HEK293 (cell line): ENCODE data around the gene GOLGA6C.
"Not testable (repeated sequence)": the region's sequence is repeated elsewhere in the genome, so short reads cannot be mapped to it uniquely, and the experiment has no call there.

Experiments used
- ZNF24 ChIP-seq: fragments of 450-650 bp; formaldehyde crosslinking; IDR thresholded peaks from 2 replicates; pipeline ENCODE4 v1.5.1; 2016; ENCODE audit warnings: missing biosample characterization, missing genetic modification characterization
- ZNF521 ChIP-seq: fragments of 450-650 bp; formaldehyde crosslinking; IDR thresholded peaks from 2 replicates; pipeline ENCODE4 v1.5.1; 2017; ENCODE audit warnings: missing biosample characterization, mild to moderate bottlenecking, missing genetic modification characterization
- ZNF747 ChIP-seq: fragments of 450-650 bp; formaldehyde crosslinking; IDR thresholded peaks from 2 replicates; pipeline ENCODE4 v1.5.1; 2016; ENCODE audit warnings: missing biosample characterization, missing genetic modification characterization
- ZSCAN16 ChIP-seq: fragments of 450-650 bp; formaldehyde crosslinking; IDR thresholded peaks from 2 replicates; pipeline ENCODE4 v1.5.1; 2016; ENCODE audit warnings: missing biosample characterization, missing genetic modification characterization
- ZSCAN30 ChIP-seq: fragments of 450-650 bp; IDR thresholded peaks from 2 replicates; pipeline ENCODE4 v1.5.1; 2018; ENCODE audit warnings: missing biosample characterization, mild to moderate bottlenecking, missing genetic modification characterization, moderate library complexity
- TF ChIP-seq, protein P1 (sequence below): fragments of 450-650 bp; formaldehyde crosslinking; IDR thresholded peaks from 2 replicates; pipeline ENCODE4 v1.5.1; 2016; ENCODE audit warnings: missing biosample characterization, missing genetic modification characterization

DNA sequence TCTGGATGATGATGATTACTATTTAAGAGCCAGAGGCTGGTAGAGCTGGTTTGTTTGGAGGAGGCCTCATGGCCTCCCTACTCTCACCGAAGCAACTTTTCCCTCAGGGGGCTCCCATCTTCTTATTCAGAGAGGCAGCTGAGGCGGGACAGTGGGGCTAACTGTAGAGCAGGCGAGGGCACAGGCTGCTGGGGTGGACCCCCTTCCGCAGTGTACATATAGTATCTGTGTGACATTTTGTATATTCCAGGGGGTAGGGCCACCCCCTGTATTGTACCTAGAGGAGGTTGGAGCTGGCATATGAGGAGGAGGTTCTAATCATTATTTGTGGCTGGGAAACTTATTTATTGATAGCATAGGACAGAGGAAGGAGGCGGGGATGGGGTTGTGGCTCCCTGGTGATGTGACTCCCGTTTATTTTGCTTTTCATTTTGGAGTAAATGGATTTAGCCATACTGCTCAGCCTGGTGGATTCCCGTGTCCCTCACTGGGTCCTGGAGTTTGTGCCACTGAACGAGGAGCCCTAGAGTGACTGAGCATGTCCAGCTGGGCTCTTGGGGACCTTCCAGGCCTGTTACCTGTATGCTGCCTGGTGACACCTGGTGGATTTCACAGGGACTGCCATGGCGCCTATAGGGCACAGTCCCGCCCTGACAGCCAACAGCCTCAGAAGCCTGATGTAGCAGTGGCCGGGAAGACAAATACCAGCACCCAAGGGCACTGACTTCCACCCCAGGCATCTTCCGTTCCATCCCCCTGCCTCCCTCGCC lies 40.6 kb downstream of the GOLGA6C start:
- not testable (repeated sequence) for TF ChIP-seq ZSCAN30 (tag by site-specific recombination); ZSCAN16; ZNF24 (tag by site-specific recombination); ZNF521 (tag by site-specific recombination); ZNF747 (tag by site-specific recombination)
- TF ChIP-seq, protein P1, sequence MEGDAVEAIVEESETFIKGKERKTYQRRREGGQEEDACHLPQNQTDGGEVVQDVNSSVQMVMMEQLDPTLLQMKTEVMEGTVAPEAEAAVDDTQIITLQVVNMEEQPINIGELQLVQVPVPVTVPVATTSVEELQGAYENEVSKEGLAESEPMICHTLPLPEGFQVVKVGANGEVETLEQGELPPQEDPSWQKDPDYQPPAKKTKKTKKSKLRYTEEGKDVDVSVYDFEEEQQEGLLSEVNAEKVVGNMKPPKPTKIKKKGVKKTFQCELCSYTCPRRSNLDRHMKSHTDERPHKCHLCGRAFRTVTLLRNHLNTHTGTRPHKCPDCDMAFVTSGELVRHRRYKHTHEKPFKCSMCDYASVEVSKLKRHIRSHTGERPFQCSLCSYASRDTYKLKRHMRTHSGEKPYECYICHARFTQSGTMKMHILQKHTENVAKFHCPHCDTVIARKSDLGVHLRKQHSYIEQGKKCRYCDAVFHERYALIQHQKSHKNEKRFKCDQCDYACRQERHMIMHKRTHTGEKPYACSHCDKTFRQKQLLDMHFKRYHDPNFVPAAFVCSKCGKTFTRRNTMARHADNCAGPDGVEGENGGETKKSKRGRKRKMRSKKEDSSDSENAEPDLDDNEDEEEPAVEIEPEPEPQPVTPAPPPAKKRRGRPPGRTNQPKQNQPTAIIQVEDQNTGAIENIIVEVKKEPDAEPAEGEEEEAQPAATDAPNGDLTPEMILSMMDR, result not testable (repeated sequence)
